ENCODE measurements around the gene MERTK. TPM values are rescaled to one million over a fixed set of nuclear protein-coding genes. Genes with fewer than 3 reads are reported as not detected.

Gene MERTK
- total and polyA plus RNA-seq, 12 donors, result 23.3 to 152 (median 75.3) TPM

- Histone ChIP-seq H3K27ac (peak overlapping the region in 4 of 5 donors; percentile 4 to 64 (median 48)), H3K4me1 (replicated peaks in 1 of 2) (peaks cover 8 to 24% of the 10 kb centered on the region in 2 donors), H3K36me3 (replicated peaks in 1 of 2) (peaks cover 0 to 22% of the 10 kb centered on the region in 2 donors), H3K9me3 (replicated peaks in 1 of 3) (peaks cover 0 to 8% (median 0%) of the 10 kb centered on the region in 3 donors), H3K27me3 (no peaks in the 10 kb centered on the region), H3K4me3 (no peak overlapping the region)
- no peak for DNase-seq
- TF ChIP-seq POLR2A (IDR thresholded peaks at IDR 0.05), result no peak
- intact Hi-C loops (cut with DNase I), result no loop called here
- WGBS, 4 donors, result 52 to 59% (median 54%) methylated on average over 7 of the region's 7 CpGs
Measured at GRCh38 chr2:111978452-111979170, 80.2 kb downstream of the MERTK start.

- Histone ChIP-seq H3K9me3 (replicated peaks in 1 of 3) (peaks cover 0 to 8% (median 0%) of the 10 kb centered on the region in 3 donors), H3K36me3 (replicated peaks in 1 of 2) (peaks cover 0 to 33% of the 10 kb centered on the region in 2 donors), H3K4me1 (replicated peaks in 1 of 2) (peaks cover 14 to 36% of the 10 kb centered on the region in 2 donors), H3K27me3 (no peaks in the 10 kb centered on the region), H3K4me3 (no peak overlapping the region), H3K27ac (no peak overlapping the region)
- 91 to 96% (median 93%) methylated on average over 2 of the region's 2 CpGs for WGBS, 4 donors
- intact Hi-C loops (cut with DNase I), result no loop called here
- peak in 2 of 7 donors; percentile 9 to 10 for DNase-seq
- TF ChIP-seq CTCF (IDR thresholded peaks at IDR 0.05) (no peak), POLR2A (IDR thresholded peaks at IDR 0.05) (no peak)
Measured at GRCh38 chr2:111981666-111982065, 83.3 kb downstream of the MERTK start.

GRCh38 chr2:111982822-111983221 is 84.4 kb downstream of the MERTK start:
- Histone ChIP-seq H3K9me3 (replicated peaks in 1 of 3) (no peaks in the 10 kb centered on the region), H3K4me3 (no peak overlapping the region), H3K4me1 (replicated peaks in 1 of 2) (peaks cover 22 to 47% of the 10 kb centered on the region in 2 donors), H3K27ac (no peak overlapping the region), H3K36me3 (replicated peaks in 1 of 2) (peaks cover 0 to 33% of the 10 kb centered on the region in 2 donors), H3K27me3 (no peaks in the 10 kb centered on the region)
- WGBS, 4 donors, result 83 to 92% (median 86%) methylated on average over 5 of the region's 5 CpGs
- intact Hi-C loops (cut with DNase I), result no loop called here
- TF ChIP-seq CTCF (IDR thresholded peaks at IDR 0.05) (no peak), POLR2A (IDR thresholded peaks at IDR 0.05) (no peak)
- no peak for DNase-seq

DNA sequence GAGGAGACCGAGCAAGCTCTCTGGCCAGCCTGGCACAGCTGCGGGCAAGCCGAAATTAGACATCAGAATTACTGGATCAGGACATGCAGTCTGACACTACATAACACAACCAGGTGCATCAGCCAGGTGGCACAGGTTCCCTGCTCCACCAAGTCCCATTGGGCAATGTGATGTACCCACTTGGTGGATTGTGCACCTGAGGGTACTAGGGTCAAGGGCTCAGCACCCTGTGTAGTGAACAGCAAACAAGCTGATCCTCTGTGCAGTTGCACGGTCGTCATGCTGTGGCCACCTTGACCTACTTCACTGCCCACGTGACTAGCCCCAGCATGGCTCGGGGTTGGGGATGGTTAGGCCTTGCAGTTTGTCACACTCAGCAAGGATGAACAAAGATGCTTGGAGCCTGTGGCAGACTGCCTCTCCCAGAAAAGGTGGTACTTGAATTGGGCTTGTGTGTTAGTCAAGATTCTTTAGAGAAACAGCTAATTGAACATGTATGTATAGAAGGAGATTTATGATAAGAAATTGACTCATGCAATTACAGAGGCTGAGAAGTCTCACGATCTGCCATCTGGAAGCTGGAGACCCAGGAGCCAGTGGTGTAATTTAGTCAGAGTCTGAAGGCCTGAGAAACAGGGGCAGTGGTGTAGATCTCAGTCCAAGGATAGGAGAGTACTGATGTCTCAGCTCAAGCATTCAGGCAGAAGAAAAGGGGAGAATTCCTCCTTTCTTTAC is 85.2 kb downstream of the MERTK start:
- H3K4me3 ChIP-seq, result no peak overlapping the region
- peaks cover 0 to 33% of the 10 kb centered on the region in 2 donors for H3K36me3 ChIP-seq (replicated peaks in 1 of 2)
- H3K4me1 ChIP-seq (replicated peaks in 1 of 2), result peaks cover 21 to 46% of the 10 kb centered on the region in 2 donors
- peak in 4 of 7 donors; percentile 39 to 48 (median 45) for DNase-seq
- 44 to 80% (median 56%) methylated on average over 6 to 8 of the region's 8 CpGs for WGBS, 4 donors
- no peaks in the 10 kb centered on the region for H3K27me3 ChIP-seq
- intact Hi-C loops (cut with DNase I), result no loop called here
- no peaks in the 10 kb centered on the region for H3K9me3 ChIP-seq (replicated peaks in 1 of 3)
- peak overlapping the region in 1 of 5 donors; percentile 19 for H3K27ac ChIP-seq
- no peak for TF ChIP-seq POLR2A (IDR thresholded peaks at IDR 0.05)
- TF ChIP-seq CTCF (IDR thresholded peaks at IDR 0.05), result no peak
